ENCODE results near the gene TICAM2. TPM values are rescaled to one million over a fixed set of nuclear protein-coding genes. Genes with fewer than 3 reads are reported as not detected.

Gene TICAM2
- total and polyA plus RNA-seq, 2 experiments from 2014 or later, result 2.1 to 2.5 TPM

DNA sequence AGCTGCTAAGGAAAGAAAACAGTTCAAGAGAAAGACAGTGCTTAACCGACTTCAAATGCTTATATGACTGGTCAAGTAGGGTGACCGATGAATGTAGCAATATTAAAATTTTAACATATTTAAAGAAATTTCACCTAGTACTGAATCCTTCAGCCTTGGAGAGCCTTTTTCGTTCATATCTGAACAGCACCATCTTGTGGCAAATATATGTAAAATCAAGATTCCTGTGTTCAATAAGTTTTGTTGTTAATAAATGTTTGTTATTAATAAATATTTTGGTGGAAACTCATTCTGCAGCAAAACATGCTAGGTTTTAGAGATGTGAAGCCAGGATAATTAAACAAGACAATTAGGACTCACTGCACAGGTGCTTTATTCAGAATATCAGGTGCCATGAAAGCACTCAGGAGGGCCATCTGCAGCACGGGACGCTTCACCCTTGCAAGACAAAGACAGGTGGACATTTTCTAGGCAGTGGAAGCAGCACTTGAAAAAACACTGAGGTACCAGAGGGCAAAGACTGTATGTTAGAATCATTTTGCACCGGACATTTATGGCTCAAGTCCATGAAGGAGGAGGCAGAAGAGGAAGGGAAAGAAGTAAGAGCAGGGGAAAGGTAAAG, 15.6 kb downstream of the TICAM2 start:
- Histone ChIP-seq H3K27me3 (no peaks in the 10 kb centered on the region), H3K4me3 (no peak overlapping the region), H2AFZ (no peak overlapping the region), H3K27ac (no peak overlapping the region), H3K9me3 (ENCODE audit: low read depth) (no peaks in the 10 kb centered on the region), H4K20me1 (ENCODE audit: insufficient read depth, poor library complexity, severe bottlenecking) (no peaks in the 10 kb centered on the region), H3K79me2 (peaks cover 2% of the 10 kb centered on the region), H3K36me3 (replicated peaks; ENCODE audit: insufficient read depth, low read depth) (no peaks in the 10 kb centered on the region), H3K4me1 (ENCODE audit: insufficient read depth) (no peaks in the 10 kb centered on the region), H3K4me2 (no peak overlapping the region), H3K9me2 (replicated peaks; ENCODE audit: insufficient read depth) (no peaks in the 10 kb centered on the region)
- 57% methylated on average over 6 of the region's 6 CpGs for WGBS (ENCODE audit: low lambda C conversion rate, missing lambda C conversion rate)
- no peak for TF ChIP-seq EZH2phosphoT487 (IDR thresholded peaks at IDR 0.05; ENCODE audit: low read depth, severe bottlenecking, unreplicated experiment)
- TF ChIP-seq, protein P1, sequence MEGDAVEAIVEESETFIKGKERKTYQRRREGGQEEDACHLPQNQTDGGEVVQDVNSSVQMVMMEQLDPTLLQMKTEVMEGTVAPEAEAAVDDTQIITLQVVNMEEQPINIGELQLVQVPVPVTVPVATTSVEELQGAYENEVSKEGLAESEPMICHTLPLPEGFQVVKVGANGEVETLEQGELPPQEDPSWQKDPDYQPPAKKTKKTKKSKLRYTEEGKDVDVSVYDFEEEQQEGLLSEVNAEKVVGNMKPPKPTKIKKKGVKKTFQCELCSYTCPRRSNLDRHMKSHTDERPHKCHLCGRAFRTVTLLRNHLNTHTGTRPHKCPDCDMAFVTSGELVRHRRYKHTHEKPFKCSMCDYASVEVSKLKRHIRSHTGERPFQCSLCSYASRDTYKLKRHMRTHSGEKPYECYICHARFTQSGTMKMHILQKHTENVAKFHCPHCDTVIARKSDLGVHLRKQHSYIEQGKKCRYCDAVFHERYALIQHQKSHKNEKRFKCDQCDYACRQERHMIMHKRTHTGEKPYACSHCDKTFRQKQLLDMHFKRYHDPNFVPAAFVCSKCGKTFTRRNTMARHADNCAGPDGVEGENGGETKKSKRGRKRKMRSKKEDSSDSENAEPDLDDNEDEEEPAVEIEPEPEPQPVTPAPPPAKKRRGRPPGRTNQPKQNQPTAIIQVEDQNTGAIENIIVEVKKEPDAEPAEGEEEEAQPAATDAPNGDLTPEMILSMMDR (IDR thresholded peaks at IDR 0.05; ENCODE audit: poor library complexity), result peak; percentile 73
- peak; percentile 38 for DNase-seq (ENCODE audit: low spot score)

DNA sequence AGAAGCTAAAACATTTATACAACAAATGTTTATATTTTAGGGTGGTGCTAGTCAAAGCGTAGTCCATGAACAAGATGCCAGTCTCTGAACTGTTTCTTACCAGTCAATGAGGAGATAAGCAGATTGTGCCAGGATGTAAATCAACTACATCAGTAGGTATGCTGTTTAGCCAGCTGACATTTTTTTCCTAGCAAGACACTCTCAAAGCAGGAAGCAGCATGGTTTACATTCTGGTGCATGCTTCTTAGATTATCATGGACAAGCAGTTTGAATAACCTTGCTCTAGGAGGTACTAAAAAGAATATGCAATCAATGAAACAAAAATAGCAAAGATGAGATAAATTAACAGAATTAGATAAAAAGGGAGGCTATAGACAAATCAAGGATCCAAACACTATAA, 17.0 kb downstream of the TICAM2 start:
- Histone ChIP-seq H3K9me3 (ENCODE audit: low read depth) (no peaks in the 10 kb centered on the region), H3K36me3 (replicated peaks; ENCODE audit: insufficient read depth, low read depth) (no peaks in the 10 kb centered on the region), H3K4me1 (ENCODE audit: insufficient read depth) (no peaks in the 10 kb centered on the region), H4K20me1 (ENCODE audit: insufficient read depth, poor library complexity, severe bottlenecking) (no peaks in the 10 kb centered on the region), H2AFZ (no peak overlapping the region), H3K4me2 (no peak overlapping the region), H3K79me2 (no peaks in the 10 kb centered on the region), H3K27ac (no peak overlapping the region), H3K27me3 (no peaks in the 10 kb centered on the region), H3K4me3 (no peak overlapping the region), H3K9me2 (replicated peaks; ENCODE audit: insufficient read depth) (no peaks in the 10 kb centered on the region)
- 86% methylated on average over 1 of the region's 1 CpG for WGBS (ENCODE audit: low lambda C conversion rate, missing lambda C conversion rate)
- no peak for TF ChIP-seq EZH2phosphoT487 (IDR thresholded peaks at IDR 0.05; ENCODE audit: low read depth, severe bottlenecking, unreplicated experiment)
- DNase-seq (ENCODE audit: low spot score), result no peak

DNA sequence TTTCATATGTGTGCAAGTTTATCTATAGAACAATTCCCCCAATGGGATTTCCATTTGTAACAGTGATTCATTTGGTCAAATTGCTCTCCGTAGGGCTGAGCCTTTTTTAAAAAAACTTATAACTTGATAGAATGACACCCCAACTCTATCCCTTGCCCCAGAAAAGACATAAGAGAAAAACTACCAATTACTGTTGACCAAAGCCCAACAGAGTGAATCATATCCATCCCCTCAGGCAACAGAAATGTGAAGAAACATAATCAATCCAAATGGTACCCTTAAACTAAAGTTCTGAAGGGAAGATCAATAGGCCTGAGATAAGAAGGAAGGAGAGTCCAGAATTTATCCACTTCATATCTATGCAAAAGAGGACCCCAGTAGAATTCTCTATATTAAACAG, 17.8 kb downstream of the TICAM2 start:
- H3K36me3 ChIP-seq (replicated peaks; ENCODE audit: insufficient read depth, low read depth), result no peaks in the 10 kb centered on the region
- H3K4me1 ChIP-seq (ENCODE audit: insufficient read depth), result no peaks in the 10 kb centered on the region
- 86% methylated on average over 1 of the region's 1 CpG for WGBS (ENCODE audit: low lambda C conversion rate, missing lambda C conversion rate)
- no peak for DNase-seq (ENCODE audit: low spot score)
- no peaks in the 10 kb centered on the region for H3K9me3 ChIP-seq (ENCODE audit: low read depth)
- H3K9me2 ChIP-seq (replicated peaks; ENCODE audit: insufficient read depth), result no peaks in the 10 kb centered on the region
- H3K4me3 ChIP-seq, result no peak overlapping the region
- no peaks in the 10 kb centered on the region for H3K79me2 ChIP-seq
- H3K4me2 ChIP-seq, result no peak overlapping the region
- no peaks in the 10 kb centered on the region for H4K20me1 ChIP-seq (ENCODE audit: insufficient read depth, poor library complexity, severe bottlenecking)
- TF ChIP-seq EZH2 (IDR thresholded peaks at IDR 0.05; ENCODE audit: borderline replicate concordance), result no peak
- TF ChIP-seq, protein P1 (IDR thresholded peaks at IDR 0.05; ENCODE audit: poor library complexity), result no peak
- TF ChIP-seq EZH2phosphoT487 (IDR thresholded peaks at IDR 0.05; ENCODE audit: low read depth, severe bottlenecking, unreplicated experiment), result no peak
- H3K27ac ChIP-seq, result no peak overlapping the region
- no peaks in the 10 kb centered on the region for H3K27me3 ChIP-seq
- no peak overlapping the region for H2AFZ ChIP-seq

DNA sequence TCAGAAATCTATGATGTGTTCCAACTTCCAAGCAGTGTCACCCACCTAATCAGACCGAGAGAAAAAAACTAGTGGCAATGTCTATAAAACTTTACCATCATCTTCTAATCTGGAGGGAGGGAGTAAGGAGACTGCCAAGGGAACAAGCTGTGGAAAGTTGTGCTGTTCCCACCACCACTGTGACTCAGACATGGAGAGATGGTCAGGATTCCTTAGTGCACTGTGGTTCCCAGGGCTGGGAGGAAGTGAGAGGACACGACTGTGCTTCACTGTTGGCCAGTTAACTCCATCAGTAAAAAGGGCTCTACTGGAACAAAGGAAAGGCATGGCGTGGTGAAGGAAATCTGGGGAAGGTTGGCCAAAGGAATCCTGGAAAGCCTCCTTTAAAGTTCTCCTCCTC, 18.8 kb downstream of the TICAM2 start:
- H3K79me2 ChIP-seq, result no peaks in the 10 kb centered on the region
- 72% methylated on average over 3 of the region's 3 CpGs for WGBS (ENCODE audit: low lambda C conversion rate, missing lambda C conversion rate)

More for the DNA sequence above, 18.8 kb downstream of the TICAM2 start:
- no peak overlapping the region for H2AFZ ChIP-seq
- no peaks in the 10 kb centered on the region for H3K27me3 ChIP-seq
- no peak overlapping the region for H3K27ac ChIP-seq
- TF ChIP-seq, protein P1 (IDR thresholded peaks at IDR 0.05; ENCODE audit: poor library complexity), result no peak
- H3K9me2 ChIP-seq (replicated peaks; ENCODE audit: insufficient read depth), result no peaks in the 10 kb centered on the region
- DNase-seq (ENCODE audit: low spot score), result no peak
- no peak overlapping the region for H3K4me3 ChIP-seq
- no peaks in the 10 kb centered on the region for H3K4me1 ChIP-seq (ENCODE audit: insufficient read depth)
- H4K20me1 ChIP-seq (ENCODE audit: insufficient read depth, poor library complexity, severe bottlenecking), result no peaks in the 10 kb centered on the region
- no peak overlapping the region for H3K4me2 ChIP-seq
- H3K36me3 ChIP-seq (replicated peaks; ENCODE audit: insufficient read depth, low read depth), result no peaks in the 10 kb centered on the region
- H3K9me3 ChIP-seq (ENCODE audit: low read depth), result no peaks in the 10 kb centered on the region

Measured in hepatocyte (in vitro differentiated cells).